VCaP (cell line): Measurements from ENCODE around the gene SDS.

Experiments used
- H3K27ac ChIP-seq: fragments of 450-650 bp; 2 replicates; pipeline ENCODE4 v1.5.1; 2017
- TF ChIP-seq, protein P1 (sequence below): fragments of 450-650 bp; conservative IDR thresholded peaks from 2 replicates; pipeline ENCODE4 v1.5.1; 2017; ENCODE audit warnings: mild to moderate bottlenecking, moderate library complexity

Gene SDS

DNA sequence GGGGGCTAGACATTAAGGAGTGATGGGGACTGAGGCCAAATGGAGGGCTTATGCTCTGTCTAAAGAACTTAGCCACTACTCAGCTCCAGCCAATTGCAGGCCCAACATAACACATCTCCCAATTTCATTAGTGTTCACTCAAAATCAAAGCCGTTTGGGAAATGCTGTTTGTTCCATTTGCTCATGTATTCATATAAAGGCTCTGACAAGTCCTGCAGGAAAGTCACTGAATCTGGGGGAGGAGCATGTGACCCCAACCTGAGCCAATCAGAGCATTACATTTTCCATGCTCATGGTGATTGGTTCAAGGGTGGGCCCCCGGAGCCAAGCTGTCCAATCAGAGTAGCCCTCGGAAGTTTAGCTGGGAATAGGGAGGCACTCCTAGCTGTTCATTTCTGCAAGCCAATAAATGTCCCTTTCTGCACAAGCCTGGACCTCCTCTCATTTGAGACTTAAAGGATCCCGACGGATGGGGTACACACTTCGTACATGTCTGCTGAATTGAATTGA lies 39.4 kb upstream of the SDS start:
- H3K27ac ChIP-seq: no peak overlapping the region
- TF ChIP-seq, protein P1, sequence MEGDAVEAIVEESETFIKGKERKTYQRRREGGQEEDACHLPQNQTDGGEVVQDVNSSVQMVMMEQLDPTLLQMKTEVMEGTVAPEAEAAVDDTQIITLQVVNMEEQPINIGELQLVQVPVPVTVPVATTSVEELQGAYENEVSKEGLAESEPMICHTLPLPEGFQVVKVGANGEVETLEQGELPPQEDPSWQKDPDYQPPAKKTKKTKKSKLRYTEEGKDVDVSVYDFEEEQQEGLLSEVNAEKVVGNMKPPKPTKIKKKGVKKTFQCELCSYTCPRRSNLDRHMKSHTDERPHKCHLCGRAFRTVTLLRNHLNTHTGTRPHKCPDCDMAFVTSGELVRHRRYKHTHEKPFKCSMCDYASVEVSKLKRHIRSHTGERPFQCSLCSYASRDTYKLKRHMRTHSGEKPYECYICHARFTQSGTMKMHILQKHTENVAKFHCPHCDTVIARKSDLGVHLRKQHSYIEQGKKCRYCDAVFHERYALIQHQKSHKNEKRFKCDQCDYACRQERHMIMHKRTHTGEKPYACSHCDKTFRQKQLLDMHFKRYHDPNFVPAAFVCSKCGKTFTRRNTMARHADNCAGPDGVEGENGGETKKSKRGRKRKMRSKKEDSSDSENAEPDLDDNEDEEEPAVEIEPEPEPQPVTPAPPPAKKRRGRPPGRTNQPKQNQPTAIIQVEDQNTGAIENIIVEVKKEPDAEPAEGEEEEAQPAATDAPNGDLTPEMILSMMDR: no peak

DNA sequence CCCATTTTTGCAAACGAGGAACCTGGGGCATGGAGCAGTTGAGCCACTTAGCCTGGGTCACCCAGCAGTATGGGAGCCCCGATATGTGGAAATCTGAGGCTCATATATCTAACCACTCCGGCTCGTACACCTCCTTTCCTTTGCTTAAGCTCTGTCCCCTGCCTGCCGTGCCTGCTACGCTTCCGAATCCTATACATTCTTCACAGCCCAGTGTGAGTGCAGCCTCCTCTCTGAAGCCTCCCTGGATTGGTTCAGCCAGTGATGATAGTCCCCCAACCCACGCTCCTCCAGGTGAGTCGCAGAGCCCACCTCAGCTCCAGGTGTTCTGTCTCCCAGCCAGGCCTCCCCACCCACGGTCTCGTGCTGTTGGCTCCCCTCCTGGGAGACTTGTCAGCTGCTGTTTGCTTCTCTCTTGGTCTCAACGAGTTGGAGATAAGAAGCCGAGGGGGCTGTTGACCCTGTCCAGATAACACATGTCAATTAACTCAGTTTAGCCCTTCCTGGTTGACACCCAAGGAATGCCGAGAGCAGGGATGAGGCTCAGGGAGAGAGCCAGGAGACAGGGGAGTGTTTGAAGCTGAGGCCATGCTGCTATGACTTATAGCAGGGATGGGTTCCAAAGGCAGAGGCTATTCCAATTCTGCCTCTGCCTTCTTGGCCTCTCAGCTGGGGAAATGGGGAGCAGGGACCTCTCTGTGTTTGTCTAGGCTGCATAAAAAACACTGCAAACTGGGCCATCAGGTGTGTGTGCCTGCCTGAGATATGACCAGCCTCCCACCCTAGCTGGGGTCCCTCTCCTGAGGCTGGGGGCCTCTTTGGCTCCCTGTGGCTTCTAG lies 37.5 kb upstream of the SDS start:
- TF ChIP-seq, protein P1: no peak
- no peak overlapping the region for H3K27ac ChIP-seq

DNA sequence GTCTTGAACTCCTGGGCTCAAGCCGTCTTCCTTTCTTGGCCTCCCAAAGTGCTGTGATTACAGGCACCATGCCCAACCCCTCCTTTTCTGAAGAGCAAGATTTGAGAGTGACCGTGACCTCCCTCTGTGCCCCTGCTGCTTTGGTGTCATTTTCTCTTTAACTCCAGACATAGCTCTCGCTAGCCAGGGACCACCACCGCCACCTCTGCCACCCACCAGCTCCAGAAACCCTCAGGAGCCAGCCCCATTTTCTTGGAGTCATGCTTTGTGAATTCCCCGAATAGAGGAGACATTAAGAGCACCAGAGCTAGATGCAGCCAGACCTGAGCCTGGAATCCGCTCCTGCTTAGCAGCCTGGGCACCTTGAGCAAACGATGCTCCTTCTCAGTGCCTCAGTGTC lies 36.6 kb upstream of the SDS start:
- TF ChIP-seq, protein P1: no peak
- no peak overlapping the region for H3K27ac ChIP-seq

DNA sequence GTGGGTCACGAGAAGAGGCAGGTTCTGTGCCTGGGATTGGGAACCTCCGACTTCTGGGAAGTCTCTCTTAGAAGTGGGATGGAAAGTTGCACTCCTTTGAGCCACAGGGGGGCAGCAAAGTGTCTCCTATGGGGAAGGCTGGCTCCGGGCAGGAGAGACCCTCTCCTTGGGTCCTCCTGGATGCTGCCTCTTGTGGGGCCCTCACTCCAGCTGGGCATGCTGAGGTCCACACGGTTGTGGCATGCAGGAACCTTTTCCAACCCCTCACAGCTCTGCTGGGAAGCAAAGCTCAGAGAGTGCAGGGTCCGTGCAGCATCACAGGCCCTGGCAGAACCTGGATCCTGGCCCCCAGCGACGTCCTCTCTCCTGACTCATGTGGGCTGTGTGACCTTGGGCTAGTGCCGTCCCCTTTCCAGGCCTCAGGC lies 35.9 kb upstream of the SDS start:
- TF ChIP-seq, protein P1: peak; percentile 88
- H3K27ac ChIP-seq: no peak overlapping the region

DNA sequence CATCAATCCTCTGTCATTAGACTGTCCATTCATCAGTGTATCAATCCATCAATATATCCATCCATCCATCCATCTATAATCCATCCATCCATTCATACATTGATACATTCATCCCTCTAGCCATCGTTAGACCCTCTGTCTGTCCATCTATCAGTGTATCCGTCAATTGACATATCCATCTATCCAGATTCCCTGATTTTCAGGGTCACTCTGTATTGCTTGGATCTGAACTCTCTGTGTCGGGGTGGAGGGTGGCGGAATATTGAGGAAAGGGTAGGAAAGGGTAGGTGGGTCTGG lies 35.6 kb upstream of the SDS start:
- no peak overlapping the region for H3K27ac ChIP-seq
- TF ChIP-seq, protein P1: no peak

DNA sequence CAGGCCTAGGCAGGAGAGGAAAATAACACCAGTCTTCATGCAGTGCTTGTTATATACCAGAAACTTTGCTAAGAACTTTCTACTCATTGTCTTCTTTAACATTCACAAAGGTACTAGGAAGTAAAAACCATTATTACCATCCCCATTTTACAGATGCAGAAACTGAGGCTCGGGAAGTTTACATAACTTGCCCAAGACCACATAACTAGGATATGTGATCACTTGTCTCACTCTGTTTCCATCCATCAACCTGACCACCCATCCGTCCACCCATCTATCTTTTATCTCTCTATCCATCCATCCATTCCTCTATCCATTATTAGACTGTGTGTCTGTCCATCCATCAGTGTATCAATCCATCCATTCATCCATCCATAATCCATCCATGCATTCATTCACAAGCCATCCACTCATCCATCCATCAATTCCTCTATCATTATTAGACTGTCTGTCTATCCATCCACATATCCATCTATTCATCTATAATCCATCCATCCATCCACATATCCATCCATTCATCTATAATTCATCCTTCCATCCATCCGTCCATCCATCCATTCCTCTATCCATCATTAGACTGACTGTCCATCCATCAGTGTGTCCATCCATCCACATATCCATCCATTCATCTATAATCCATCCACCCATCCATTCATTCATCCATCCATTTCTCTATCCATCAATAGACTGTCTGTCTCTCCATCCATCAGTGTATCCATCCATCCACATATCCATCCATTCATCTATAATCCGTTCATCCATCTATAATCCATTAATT lies 35.0 kb upstream of the SDS start:
- no peak overlapping the region for H3K27ac ChIP-seq
- TF ChIP-seq, protein P1: no peak

DNA sequence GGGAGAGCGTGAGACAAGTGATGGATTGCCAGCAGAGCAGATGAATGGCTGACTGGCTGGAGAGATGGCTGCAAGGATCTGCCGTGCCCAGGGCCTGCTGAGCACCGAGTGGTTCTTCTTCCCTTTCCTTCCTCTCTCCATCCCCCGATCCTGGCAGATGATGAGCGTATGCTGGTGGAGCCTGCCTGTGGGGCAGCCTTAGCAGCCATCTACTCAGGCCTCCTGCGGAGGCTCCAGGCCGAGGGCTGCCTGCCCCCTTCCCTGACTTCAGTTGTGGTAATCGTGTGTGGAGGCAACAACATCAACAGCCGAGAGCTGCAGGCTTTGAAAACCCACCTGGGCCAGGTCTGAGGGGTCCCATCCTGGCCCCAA lies 34.0 kb upstream of the SDS start:
- TF ChIP-seq, protein P1: no peak
- no peak overlapping the region for H3K27ac ChIP-seq
